Mammary epithelial cell (primary cell): ENCODE data around the gene MLIP.
"Not testable (repeated sequence)": the region's sequence is repeated elsewhere in the genome, so short reads cannot be mapped to it uniquely, and the experiment has no call there.

Experiments used
- CTCF ChIP-seq, 2 donors: IDR thresholded peaks in 1 of 2; conservative IDR thresholded peaks in 1 of 2; 2 replicates each; pipeline ENCODE4 v1.5.1; 2011 to 2012; ENCODE audit warnings: inconsistent platforms in 2 of 2, low read length in 2 of 2, mild to moderate bottlenecking in 2 of 2, control low read depth in 1 of 2, low read depth in 1 of 2; ENCODE audit not compliant: insufficient read depth in 1 of 2; ENCODE audit errors: extremely low read depth in 1 of 2
- EZH2 ChIP-seq: IDR thresholded peaks from 2 replicates; pipeline ENCODE4 v1.6.1; 2012; ENCODE audit warnings: low read length, inconsistent platforms, borderline replicate concordance

GRCh38 chr6:54249812-54250211, 138.6 kb downstream of the MLIP start:
- TF ChIP-seq CTCF (conservative IDR thresholded peaks at IDR 0.05 in 1 of 2, IDR thresholded peaks at IDR 0.05 in 1 of 2; ENCODE audit: extremely low read depth in 1 of 2, insufficient read depth in 1 of 2, low read depth in 1 of 2, low read length in 2 of 2); EZH2: not testable (repeated sequence)
